Activated naive CD4-positive, alpha-beta T cell treated with anti-CD3 and anti-CD28 coated beads for 36 hours (primary cell): ENCODE results near the gene JAKMIP1. TPM values are rescaled to one million over a fixed set of nuclear protein-coding genes. Genes with fewer than 3 reads are reported as not detected.

Experiments
- CTCF ChIA-PET: fragments of 350-600 bp; sonication (Branson Sonifier 250); formaldehyde crosslinking; loops from one replicate; lab custom pipeline; 2021; ENCODE audit warnings: antibody characterized with exemption; lab: Charles Lee
- DNase-seq: peaks from one replicate; pipeline ENCODE4 v3.0.0-alpha.2; 2020
- H3K27ac Mint-ChIP-seq: one replicate; pipeline ENCODE4 v1.8.0; 2021; ENCODE audit warnings: mild to moderate bottlenecking, mixed read lengths
- H3K27me3 Mint-ChIP-seq: one replicate; pipeline ENCODE4 v1.8.0; 2021; ENCODE audit warnings: low read depth, mixed read lengths
- H3K36me3 Mint-ChIP-seq: one replicate; pipeline ENCODE4 v1.8.0; 2021; ENCODE audit warnings: low read depth, mixed read lengths
- H3K4me1 Mint-ChIP-seq: one replicate; pipeline ENCODE4 v1.8.0; 2021; ENCODE audit warnings: low read depth, mixed read lengths
- H3K4me3 Mint-ChIP-seq: one replicate; pipeline ENCODE4 v1.8.0; 2021; ENCODE audit warnings: mild to moderate bottlenecking, moderate library complexity, mixed read lengths
- H3K9me3 Mint-ChIP-seq: one replicate; pipeline ENCODE4 v1.8.0; 2021; ENCODE audit warnings: mixed read lengths
- intact Hi-C: fragments of 100-400 bp; cut with micrococcal nuclease; formaldehyde crosslinking; loops from one replicate; pipeline ENCODE4 v1.15.1; 2023
- total RNA-seq, 2 experiments: library from RNA; stranded (reverse); gene quantifications; one replicate each; pipeline ENCODE4 v1.2.3, GENCODE V29; 2021

The JAKMIP1 gene
- total RNA-seq, 2 experiments from 2014 or later = 0.27 to 0.50 TPM

DNA sequence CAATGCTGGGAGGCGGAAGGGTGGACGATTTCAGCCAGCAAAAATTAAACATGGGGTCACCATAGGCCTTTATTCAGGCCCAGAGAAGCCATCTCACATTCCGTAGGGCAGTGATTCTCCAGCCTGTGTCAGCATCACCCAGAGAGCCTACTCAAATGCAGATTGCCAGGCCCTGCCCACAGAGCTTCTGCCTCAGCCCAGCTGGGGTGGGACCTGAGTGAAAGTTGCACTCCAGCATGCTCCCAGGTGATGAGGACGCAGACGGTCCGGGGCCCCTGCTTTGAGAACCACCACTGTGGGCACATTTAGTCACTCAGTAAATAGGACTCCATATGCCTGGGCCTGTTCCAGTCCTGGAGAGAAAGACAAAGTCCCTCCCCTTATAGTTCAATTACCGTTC, 169.7 kb downstream of the JAKMIP1 start:
- CTCF ChIA-PET = no interaction called here
- H3K27me3 Mint-ChIP-seq = peaks cover 4% of the 10 kb centered on the region

DNA sequence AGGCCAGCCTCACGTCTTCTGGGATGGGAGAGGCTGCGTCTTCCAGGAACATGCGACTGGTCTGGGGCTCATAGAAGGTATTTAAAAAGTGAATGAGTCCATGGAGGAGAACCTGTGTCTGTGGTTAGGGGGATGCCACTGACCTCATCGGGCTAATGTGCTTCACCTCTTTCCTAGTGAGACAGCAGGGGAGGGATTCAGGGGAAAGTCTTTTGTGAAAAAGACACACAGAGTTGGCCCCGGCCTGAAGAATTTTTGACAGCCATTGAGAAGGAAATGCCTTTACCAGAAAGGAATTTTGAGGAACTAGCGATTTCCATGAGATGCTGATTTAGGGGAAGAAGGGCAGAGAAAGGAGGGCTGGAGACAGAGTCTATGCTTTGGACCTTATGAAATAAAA, 171.1 kb downstream of the JAKMIP1 start:
- no peak overlapping the region for H3K27ac Mint-ChIP-seq

More for the DNA sequence above, 169.7 kb downstream of the JAKMIP1 start:
- H3K4me1 Mint-ChIP-seq = no peaks in the 10 kb centered on the region
- intact Hi-C loops = no loop called here
- no peaks in the 10 kb centered on the region for H3K9me3 Mint-ChIP-seq
- H3K27ac Mint-ChIP-seq = no peak overlapping the region
- no peak for DNase-seq
- H3K4me3 Mint-ChIP-seq = no peak overlapping the region
- no peaks in the 10 kb centered on the region for H3K36me3 Mint-ChIP-seq

DNA sequence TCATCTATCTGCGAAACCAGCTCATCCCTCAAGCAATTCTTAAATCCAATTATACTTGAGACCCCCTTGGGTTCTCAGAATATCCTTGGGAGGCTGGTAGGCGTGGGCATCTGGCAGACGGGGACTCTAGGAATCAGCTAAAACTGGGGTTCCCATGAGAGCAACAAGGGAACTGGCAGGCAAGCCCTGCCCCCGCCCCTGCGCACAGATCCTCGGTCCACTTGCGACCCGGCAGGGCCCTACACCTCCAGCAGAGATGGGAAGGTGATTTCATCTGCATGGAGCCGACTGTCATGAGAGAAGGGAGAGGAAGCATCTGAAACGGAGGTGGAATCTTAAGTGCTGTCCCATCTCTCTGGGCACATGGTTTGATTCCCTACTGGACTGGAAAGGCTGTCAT, 172.2 kb downstream of the JAKMIP1 start:
- Mint-ChIP-seq H3K4me1 (no peaks in the 10 kb centered on the region), H3K27ac (no peak overlapping the region), H3K4me3 (no peak overlapping the region), H3K9me3 (no peaks in the 10 kb centered on the region), H3K27me3 (peaks cover 4% of the 10 kb centered on the region), H3K36me3 (no peaks in the 10 kb centered on the region)
- intact Hi-C loops = no loop called here
- no peak for DNase-seq
- CTCF ChIA-PET = no interaction called here

More for the DNA sequence above, 171.1 kb downstream of the JAKMIP1 start:
- H3K4me3 Mint-ChIP-seq = no peak overlapping the region
- intact Hi-C loops = no loop called here
- H3K9me3 Mint-ChIP-seq = no peaks in the 10 kb centered on the region
- CTCF ChIA-PET = no interaction called here
- no peaks in the 10 kb centered on the region for H3K4me1 Mint-ChIP-seq
- H3K27me3 Mint-ChIP-seq = peaks cover 4% of the 10 kb centered on the region
- DNase-seq = no peak
- H3K36me3 Mint-ChIP-seq = no peaks in the 10 kb centered on the region

DNA sequence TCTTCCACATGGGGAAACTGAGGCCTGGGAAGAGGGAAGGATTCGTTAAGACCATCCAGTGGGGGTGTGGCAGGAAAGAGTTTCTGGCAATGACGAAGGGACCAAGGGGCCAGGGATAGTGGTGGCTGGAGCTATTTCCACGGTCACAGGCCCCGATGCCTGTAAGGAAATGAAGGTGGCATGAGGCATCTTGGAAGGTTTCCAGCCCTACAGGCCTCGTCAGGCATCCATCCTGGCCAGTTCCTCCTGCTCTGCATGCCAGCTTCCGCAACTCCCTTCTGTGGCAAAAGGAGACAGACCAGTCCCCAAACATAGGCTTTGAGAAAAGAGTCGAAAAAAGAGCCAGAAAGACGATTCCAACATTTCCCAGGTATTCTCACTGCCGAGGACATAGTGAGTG, 173.0 kb downstream of the JAKMIP1 start:
- H3K4me1 Mint-ChIP-seq = no peaks in the 10 kb centered on the region
- intact Hi-C loops = no loop called here
- no peak overlapping the region for H3K4me3 Mint-ChIP-seq
- no peaks in the 10 kb centered on the region for H3K9me3 Mint-ChIP-seq
- H3K36me3 Mint-ChIP-seq = no peaks in the 10 kb centered on the region
- H3K27ac Mint-ChIP-seq = no peak overlapping the region
- CTCF ChIA-PET = no interaction called here
- DNase-seq = no peak
- H3K27me3 Mint-ChIP-seq = peaks cover 4% of the 10 kb centered on the region

DNA sequence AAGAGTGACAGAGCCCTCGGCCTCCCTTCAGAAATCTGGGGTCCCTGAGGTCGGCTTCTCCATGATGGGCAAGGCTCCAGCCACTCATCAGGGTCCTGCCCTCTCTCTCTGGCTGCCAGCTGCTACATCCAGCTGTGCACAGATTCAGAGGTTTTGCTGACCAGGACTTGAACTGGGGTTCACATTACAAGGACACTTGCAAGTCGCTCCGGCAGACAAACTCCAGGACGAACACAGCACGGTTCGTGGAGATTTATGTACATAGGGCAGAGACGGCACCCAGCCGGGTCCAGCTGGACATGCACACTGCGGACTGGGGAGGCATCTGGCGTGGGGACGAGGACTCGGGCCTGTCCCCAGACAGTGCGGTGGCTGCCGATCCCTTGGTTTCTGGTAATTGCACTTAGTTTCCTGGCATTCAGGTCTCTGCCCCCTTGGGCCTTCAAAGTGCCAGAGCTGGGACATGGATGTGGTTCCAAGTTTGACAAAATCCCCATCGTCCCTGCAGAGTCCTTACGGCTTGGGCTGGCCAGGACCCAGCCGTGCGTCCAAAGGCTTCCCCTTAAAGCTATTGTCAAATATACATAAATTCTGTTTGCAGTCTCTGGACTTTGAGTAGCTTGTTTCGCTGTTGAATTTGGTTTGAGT, 175.9 kb downstream of the JAKMIP1 start:
- Mint-ChIP-seq H3K9me3 (no peaks in the 10 kb centered on the region), H3K36me3 (no peaks in the 10 kb centered on the region), H3K4me1 (no peaks in the 10 kb centered on the region), H3K27me3 (no peaks in the 10 kb centered on the region), H3K27ac (no peak overlapping the region), H3K4me3 (no peak overlapping the region)
- no peak for DNase-seq
- CTCF ChIA-PET = no interaction called here
- intact Hi-C loops = no loop called here

DNA sequence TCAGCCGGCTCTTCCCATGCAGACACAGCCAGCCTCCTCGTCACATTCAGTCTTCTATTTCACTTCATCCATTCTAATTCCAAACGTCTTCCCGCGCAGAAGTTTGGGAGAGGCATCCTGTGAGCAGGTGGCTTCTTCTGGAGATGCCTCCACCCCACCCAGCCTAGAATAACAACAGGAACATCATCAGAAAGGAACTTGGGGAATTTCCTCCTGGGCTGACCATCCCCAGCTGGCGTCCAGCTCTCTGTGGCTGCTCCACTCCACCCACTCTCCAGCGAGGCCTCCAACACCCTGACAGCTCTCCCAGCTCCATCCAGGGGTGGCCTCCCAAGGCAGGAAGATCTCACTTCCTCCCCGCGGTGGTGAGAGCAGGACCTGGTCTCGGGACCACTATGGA, 176.6 kb downstream of the JAKMIP1 start:
- Mint-ChIP-seq H3K4me3 (no peak overlapping the region), H3K4me1 (no peaks in the 10 kb centered on the region), H3K27ac (no peak overlapping the region), H3K27me3 (peaks cover 4% of the 10 kb centered on the region), H3K36me3 (no peaks in the 10 kb centered on the region), H3K9me3 (no peaks in the 10 kb centered on the region)
- DNase-seq = no peak
- intact Hi-C loops = no loop called here
- CTCF ChIA-PET = no interaction called here

DNA sequence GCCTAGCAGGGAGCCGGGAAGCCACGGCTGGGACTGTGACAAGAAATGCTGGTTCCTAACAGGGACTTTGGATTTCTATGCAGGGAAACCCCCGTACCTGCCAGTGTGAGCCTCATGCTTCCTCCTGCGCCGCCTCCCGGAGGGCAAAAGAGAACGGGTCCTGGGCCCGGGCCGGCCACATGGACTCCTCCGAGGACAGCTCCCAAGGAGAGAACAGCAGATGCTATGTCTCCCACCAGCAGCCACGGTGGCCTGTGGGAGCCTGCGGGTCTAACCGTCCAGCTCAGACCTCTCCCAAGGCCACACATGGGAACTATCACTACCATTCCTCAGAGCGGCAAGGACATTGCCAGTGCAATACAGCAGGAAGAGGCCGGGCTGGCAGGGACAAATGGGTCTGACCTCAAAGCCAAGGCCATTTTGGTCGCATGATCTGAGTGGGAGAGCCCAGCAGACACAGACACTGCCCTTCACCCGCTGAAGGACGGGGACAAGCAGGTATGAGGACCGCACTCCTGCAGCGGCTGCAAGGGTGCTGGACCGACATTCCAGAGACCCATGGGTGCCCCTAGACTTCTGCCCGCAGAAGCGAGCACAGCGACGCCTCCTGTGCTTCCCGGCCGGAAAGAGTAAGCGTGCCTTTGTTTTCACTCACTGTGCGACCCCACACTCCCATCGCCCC, 177.6 kb downstream of the JAKMIP1 start:
- H3K27ac Mint-ChIP-seq = no peak overlapping the region
- no peak overlapping the region for H3K4me3 Mint-ChIP-seq
- CTCF ChIA-PET = no interaction called here
- intact Hi-C loops = no loop called here
- no peaks in the 10 kb centered on the region for H3K9me3 Mint-ChIP-seq
- H3K4me1 Mint-ChIP-seq = no peaks in the 10 kb centered on the region
- no peak for DNase-seq
- H3K36me3 Mint-ChIP-seq = no peaks in the 10 kb centered on the region
- H3K27me3 Mint-ChIP-seq = peaks cover 4% of the 10 kb centered on the region

DNA sequence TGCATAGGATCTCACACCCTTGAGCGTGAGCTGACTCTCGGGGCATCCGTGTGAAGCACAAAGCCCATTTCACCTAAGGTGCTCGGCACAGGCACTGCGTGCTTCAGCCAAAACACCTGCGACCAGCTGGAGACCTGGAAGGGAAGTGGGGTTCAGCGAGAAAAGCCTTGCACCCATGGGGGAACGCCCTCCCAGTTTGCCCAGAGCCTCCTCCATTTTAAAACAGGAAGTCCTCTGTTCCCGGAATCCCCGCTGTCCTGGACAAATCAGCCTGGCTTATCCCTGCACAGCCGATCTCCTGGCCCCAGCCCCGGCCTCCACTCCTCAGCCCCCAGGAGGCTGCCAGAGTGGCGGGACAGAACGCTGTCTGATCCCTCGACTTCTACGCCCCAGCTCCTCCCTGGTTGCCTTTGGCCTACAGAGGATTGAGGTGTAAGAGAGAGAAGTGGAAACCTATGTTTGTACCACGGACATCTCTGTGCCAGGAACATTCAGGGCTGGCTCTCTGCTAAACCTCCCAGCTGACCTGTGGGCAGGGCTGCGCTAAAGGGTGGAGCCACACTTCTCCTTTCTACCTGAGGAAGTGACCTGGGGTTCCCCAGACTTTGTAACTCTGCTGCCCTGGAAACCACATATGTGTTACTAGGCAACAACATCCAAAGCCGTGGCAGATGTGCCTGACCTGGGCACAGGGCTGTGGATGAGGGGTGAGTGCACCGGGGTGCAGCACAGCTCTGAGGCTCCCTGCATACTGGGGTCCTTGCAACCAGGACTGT, 178.3 kb downstream of the JAKMIP1 start:
- no peak for DNase-seq
- Mint-ChIP-seq H3K27me3 (peaks cover 4% of the 10 kb centered on the region), H3K36me3 (no peaks in the 10 kb centered on the region), H3K27ac (no peak overlapping the region), H3K9me3 (no peaks in the 10 kb centered on the region), H3K4me1 (no peaks in the 10 kb centered on the region), H3K4me3 (no peak overlapping the region)
- intact Hi-C loops = no loop called here
- CTCF ChIA-PET = no interaction called here

DNA sequence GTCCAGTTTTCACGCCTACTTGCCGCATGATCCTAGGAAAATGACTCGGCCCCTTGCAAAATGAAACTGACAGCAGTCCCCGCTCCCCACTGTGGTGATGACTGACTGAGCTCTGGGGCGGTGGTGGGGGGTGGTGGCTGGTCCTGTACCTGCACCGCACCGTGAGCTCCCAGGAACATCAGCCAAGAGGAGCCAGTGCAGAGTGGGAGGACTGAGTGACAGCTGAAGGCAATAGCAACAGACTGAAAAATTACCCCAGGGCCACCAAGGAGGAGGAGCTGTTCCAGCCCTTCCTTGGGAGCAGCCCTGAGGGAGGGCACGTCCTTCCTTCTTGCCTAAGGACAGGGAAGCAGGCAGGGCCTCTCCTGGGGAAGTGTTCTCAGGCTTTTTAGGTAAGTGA, 179.7 kb downstream of the JAKMIP1 start:
- peaks cover 4% of the 10 kb centered on the region for H3K27me3 Mint-ChIP-seq
- intact Hi-C loops = no loop called here
- DNase-seq = no peak
- CTCF ChIA-PET = interaction anchor here (0.7 to 1.8 kb wide), 7 partner anchors 9 to 139 kb away, joined by 3 to 8 read pairs (median 3); no protein-coding TSS in a partner anchor
- no peak overlapping the region for H3K27ac Mint-ChIP-seq
- H3K36me3 Mint-ChIP-seq = no peaks in the 10 kb centered on the region
- H3K4me3 Mint-ChIP-seq = no peak overlapping the region
- H3K4me1 Mint-ChIP-seq = no peaks in the 10 kb centered on the region
- no peaks in the 10 kb centered on the region for H3K9me3 Mint-ChIP-seq

DNA sequence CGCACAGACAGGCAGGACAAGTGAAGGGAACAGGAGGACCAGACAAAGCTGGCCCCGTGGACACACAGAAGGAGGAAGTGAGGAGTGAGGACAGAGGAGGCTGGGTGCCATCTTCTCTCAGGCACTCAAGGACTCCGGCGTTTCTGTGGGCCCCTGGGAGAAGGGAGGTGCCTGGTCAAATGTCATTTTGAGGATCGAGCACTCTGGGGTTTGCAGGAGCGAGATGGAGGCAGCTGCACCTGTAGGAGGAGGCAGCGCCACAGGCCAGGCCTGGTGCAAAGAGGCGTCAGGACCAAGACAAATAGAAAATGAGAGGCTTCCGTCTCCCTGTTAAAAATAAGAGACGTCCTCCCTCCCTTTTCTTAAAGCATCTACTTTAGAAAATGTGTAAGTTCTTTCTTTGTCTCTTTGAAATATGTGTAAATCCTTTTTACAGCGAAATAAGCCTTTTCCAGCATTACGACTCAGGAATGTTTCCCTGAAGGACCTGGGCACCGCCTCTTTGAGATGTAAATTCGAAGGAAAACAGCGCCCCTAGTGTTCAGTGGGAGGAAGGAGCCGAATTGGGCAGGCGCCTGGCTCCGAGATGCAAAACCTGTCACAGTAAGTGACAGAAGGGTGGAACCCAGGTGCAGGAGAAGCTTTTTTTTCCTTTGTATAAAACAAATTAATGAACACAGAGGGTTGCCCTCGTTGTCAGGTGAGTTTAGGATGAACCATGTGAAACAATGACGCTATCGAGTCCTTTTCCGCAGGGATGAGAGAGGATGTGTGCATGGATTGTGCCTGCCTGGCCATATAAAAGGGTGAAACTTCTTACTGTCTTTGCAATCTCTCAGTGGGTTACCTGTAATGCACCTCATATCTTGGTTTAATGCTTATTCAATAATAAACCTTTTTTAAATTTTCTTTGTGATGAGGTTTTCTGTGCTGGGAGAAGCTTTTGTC, 180.8 kb downstream of the JAKMIP1 start:
- CTCF ChIA-PET = interaction anchor here (0.7 to 1.8 kb wide), 6 partner anchors 8 to 138 kb away, joined by 3 to 8 read pairs (median 4); no protein-coding TSS in a partner anchor
- no peak overlapping the region for H3K4me3 Mint-ChIP-seq
- no peaks in the 10 kb centered on the region for H3K36me3 Mint-ChIP-seq
- no peaks in the 10 kb centered on the region for H3K9me3 Mint-ChIP-seq
- DNase-seq = peak; percentile 39
- H3K4me1 Mint-ChIP-seq = no peaks in the 10 kb centered on the region
- no peak overlapping the region for H3K27ac Mint-ChIP-seq
- peaks cover 4% of the 10 kb centered on the region for H3K27me3 Mint-ChIP-seq
- intact Hi-C loops = no loop called here

DNA sequence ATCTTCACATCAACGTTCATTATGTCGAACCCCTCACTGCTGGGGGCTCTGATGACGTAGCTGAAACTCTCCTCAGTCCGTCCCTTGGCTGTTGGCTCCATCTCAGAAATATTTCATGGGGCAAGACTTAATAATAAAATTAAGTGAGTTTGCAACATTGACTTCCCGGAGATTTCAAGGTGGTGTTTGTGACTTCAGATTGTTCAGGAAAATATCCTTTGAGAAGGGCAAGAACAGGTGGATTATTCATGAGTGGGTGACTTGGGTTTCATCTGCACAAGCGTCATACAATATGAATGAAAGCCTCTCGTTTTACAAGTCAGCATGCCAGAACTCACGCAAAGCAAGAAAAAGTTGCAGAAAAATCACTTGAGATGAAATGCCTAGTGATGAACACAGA, 182.0 kb downstream of the JAKMIP1 start, which contains the start of gene C4orf50:
Gene C4orf50 (minus strand): TSS at position 101 of the 400 bp plus-strand sequence.
- CTCF ChIA-PET = interaction anchor here (0.5 to 1.1 kb wide), 2 partner anchors 14 to 90 kb away, joined by 3 read pairs; no protein-coding TSS in a partner anchor
- H3K4me1 Mint-ChIP-seq = no peaks in the 10 kb centered on the region
- no peak within 1 kb of the TSS for H3K27ac Mint-ChIP-seq
- no peak for DNase-seq
- H3K27me3 Mint-ChIP-seq = peaks cover 4% of the 10 kb centered on the region
- no peaks in the 10 kb centered on the region for H3K9me3 Mint-ChIP-seq
- H3K36me3 Mint-ChIP-seq = no peaks in the 10 kb centered on the region
- H3K4me3 Mint-ChIP-seq = no peak within 1 kb of the TSS
- intact Hi-C loops = no loop called here
